A549 (cell line): ENCODE measurements around the gene CCR1.
"Not testable (repeated sequence)": the region's sequence is repeated elsewhere in the genome, so short reads cannot be mapped to it uniquely, and the experiment has no call there.

Source experiments
- CTCF ChIP-seq: fragments of >200 bp; sonication (Bioruptor Twin); formaldehyde crosslinking; IDR thresholded peaks from 3 replicates; pipeline ENCODE4 v1.5.1; 2016
- RFX5 ChIP-seq: fragments of 450-650 bp; IDR thresholded peaks from 2 replicates; pipeline ENCODE4 v1.7.1; 2014; ENCODE audit warnings: antibody characterized with exemption, mild to moderate bottlenecking, moderate library complexity
- USF2 ChIP-seq: fragments of 450-650 bp; IDR thresholded peaks from 2 replicates; pipeline ENCODE4 v1.6.1; 2014; ENCODE audit warnings: antibody characterized with exemption

GRCh38 chr3:46157685-46158084, 50.4 kb downstream of the CCR1 start:
- TF ChIP-seq CTCF, RFX5, USF2: not testable (repeated sequence)
